KOPT-K1 (cell line): Measurements from ENCODE around the gene LUC7L.
"Not testable (repeated sequence)": the region's sequence is repeated elsewhere in the genome, so short reads cannot be mapped to it uniquely, and the experiment has no call there.

Experiments used
- H3K27ac ChIP-seq: fragments of 200-600 bp; sonication (generic); 2 replicates; pipeline ENCODE4 v1.5.1; 2016; ENCODE audit warnings: antibody characterized with exemption, mild to moderate bottlenecking, low read depth, low read length; ENCODE audit not compliant: poor library complexity, severe bottlenecking
- H3K36me3 ChIP-seq: fragments of 200-600 bp; sonication (generic); 2 replicates; pipeline ENCODE4 v1.5.1; 2017; ENCODE audit warnings: antibody characterized with exemption, mild to moderate bottlenecking, low read length, moderate library complexity; ENCODE audit not compliant: insufficient read depth
- H3K9me3 ChIP-seq: fragments of 200-600 bp; sonication (generic); 2 replicates; pipeline ENCODE4 v1.5.1; 2017; ENCODE audit warnings: antibody characterized with exemption, low read length, mild to moderate bottlenecking; ENCODE audit not compliant: insufficient read depth, poor library complexity, severe bottlenecking

The LUC7L gene

DNA sequence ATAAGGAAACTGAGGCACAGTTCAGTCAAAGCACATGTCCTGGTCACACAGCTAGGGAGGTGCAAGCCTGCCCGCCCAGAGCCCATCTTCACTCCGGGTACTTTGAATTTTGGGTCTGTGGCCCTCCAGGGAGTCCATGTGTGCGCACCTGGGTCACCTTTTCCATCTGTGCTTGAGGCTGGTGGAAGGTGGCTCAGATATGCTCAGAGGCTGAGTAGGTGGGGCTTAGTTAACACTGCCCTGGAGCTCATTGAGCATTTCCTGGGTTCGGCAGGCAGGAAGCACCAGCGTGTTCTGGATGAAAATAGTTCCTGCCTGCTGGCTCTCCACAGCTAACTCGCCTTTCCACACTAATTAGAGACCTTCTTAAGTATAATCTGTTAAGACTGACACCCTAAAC, 24.6 kb upstream of the LUC7L start:
- no peaks in the 10 kb centered on the region for H3K9me3 ChIP-seq
- no peak overlapping the region for H3K27ac ChIP-seq
- H3K36me3 ChIP-seq, result peaks cover 22% of the 10 kb centered on the region; the same call in 1 of the 2 replicates

DNA sequence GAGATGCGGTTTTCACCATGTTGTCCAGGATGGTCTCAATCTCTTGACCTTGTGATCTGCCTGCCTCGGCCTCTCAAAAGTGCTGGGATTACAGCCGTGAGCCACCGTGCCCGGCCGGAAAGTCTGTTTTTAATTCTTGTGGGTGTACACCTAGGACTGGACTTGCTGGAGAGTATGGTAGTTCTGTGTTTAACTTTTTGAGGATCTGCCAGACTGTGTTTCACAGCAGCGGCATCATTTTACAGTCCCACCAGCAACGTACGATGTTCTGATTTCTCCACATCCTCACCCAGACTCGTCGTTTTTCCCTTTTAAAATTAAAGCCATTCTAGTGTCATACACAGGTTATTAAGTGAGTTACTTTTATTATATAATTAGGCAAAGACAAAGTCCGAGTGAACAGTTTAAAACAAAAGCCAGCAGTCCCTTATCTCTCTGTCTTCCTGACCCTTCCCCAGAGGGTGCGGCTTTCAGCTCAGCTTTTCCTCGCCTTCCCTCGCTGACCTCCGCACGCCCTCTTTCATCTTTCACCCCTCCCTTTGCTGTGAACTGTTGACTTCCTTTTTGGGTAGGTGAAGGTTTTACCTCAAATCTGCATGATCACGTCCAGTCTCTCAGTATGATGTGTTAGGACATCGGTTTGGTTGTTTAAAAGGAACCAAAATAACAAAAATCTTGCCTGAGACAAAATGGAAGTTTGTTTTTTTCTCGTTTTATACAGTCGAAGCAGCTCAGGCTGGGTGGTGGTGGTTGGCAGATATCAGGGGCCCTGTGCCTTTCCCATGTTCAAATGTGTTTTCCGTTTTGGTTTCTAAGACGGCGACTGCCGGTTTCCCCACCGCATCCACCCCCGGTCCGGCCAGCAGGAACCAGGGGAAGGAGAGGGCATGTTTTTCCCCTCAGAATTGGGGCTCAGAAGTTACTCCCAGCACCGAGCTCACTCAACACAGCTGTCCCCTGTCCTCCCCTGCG, 23.4 kb upstream of the LUC7L start:
- H3K9me3 ChIP-seq, result no peaks in the 10 kb centered on the region
- peaks cover 22% of the 10 kb centered on the region; the same call in 1 of the 2 replicates for H3K36me3 ChIP-seq
- H3K27ac ChIP-seq, result no peak overlapping the region

DNA sequence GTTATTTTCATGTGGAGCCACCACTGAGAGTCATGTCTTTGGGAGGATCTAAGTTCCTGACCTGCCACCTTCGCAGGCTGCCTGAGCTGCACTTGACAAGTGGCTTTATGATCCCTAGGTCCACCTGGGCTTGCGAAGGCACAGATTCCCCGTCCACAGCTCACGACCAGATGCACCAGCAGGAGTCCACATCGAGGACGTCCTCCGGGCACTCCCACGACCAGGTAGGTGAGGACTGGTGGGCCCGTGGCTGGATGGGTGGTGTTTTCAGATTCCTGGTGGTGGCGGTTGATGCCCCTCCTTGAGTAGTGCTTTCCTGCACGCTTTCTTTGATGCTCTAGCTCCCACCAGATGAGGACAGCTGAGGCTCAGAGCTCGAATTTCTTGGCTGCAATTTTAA, 20.2 kb upstream of the LUC7L start:
- Histone ChIP-seq H3K9me3 (no peaks in the 10 kb centered on the region), H3K27ac (no peak overlapping the region), H3K36me3 (peaks cover 11% of the 10 kb centered on the region; the same call in 1 of the 2 replicates)

DNA sequence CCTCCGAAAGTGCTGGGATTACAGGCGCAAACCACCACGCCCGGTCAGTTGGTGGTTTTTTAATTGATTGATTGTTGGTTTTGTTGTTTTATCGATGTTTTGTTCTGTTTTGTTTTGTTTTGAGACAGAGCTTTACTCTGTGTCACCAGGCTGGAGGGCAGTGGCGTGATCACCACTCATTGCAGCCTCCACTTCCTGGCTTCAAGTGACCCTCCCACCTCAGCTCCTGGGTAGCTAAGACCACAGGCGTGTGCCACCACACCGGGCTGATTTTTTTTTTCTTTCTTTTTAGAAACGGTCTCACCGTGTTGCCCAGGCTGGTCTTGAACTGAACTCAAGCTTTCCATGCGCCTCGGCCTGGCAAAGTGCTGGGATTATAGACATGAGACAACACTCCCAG, 17.8 kb upstream of the LUC7L start:
- Histone ChIP-seq H3K36me3 (no peaks in the 10 kb centered on the region), H3K9me3 (no peaks in the 10 kb centered on the region), H3K27ac (no peak overlapping the region)

DNA sequence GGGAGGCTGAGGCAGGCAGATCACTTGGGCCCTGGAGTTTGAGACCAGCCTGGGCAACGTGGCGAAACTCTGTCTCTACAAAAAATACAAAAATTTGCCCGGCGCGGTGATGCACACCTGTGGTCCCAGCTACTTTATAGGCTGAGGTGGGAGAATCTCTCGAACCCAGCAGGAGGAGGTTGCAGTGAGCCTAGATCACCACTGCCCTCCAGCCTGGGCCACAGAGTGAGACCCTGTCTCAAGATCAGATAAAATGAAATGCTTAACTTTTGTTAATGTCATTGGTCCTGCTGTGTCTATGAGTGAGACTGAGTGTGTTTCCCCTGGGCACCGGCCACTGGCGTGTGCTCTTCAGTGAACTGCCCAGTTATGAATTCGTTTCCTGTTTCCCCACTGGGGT, 15.9 kb upstream of the LUC7L start:
- H3K27ac ChIP-seq, result no peak overlapping the region
- H3K36me3 ChIP-seq, result no peaks in the 10 kb centered on the region
- no peaks in the 10 kb centered on the region for H3K9me3 ChIP-seq

DNA sequence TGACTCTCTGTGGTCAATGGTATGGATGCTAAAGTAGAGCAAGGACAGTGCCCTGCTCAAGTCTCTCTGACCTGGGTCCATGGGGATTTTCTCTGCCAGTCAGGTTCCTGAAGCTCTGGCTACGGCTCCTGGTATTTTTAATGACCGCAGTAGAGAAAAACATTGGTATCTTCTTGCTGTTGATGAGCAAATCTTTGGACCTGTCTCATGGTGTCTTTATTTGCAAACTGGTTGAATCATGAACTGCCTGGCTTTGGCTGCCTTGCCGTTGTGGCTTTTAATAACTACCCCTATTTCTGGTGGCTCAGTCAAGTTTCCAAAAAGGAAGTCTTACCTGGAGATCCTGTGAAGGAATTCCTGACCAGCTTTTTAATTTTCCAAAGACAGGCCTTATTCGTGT, 14.1 kb upstream of the LUC7L start:
- no peaks in the 10 kb centered on the region for H3K9me3 ChIP-seq
- H3K36me3 ChIP-seq, result no peaks in the 10 kb centered on the region
- no peak overlapping the region for H3K27ac ChIP-seq

DNA sequence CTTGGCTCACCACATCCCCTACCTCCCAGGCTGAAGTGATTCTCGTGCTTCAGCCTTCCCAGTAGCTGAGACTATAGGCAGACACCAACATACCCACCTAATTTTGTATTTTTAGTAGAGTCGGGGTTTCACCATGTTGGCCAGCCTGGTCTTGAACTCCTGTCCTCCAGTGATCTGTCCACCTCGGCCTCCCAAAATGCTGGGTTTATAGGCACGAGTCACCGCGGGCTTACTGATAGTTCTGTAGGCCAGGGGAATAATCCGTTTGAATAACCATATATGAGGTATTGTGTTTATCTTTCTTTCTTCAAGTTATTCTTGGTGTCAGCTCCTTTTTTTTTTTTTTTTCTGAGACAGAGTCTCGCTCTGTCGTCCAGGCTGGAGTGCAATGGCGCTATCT, 13.0 kb upstream of the LUC7L start:
- Histone ChIP-seq H3K36me3 (no peaks in the 10 kb centered on the region), H3K9me3 (no peaks in the 10 kb centered on the region), H3K27ac (no peak overlapping the region)

DNA sequence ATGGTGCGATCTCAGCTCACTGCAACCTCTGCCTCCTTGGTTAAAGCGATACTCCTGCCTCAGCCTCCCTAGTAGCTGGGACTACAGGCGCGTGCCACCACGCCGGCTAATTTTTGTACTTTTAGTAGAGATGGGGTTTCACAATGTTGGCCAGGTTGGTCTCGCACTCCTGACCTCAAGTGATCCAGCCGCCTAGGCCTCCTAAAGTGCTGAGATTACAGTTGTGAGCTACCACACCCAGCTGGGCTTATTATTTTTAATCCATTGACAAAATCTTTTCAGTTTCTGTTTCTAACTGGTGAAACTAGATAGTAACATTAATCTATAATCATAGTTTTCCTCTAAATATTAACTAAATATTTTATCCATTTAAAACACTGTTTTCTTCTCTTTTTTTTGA, 11.3 kb upstream of the LUC7L start:
- H3K36me3 ChIP-seq, result no peaks in the 10 kb centered on the region
- no peak overlapping the region for H3K27ac ChIP-seq
- H3K9me3 ChIP-seq, result no peaks in the 10 kb centered on the region

DNA sequence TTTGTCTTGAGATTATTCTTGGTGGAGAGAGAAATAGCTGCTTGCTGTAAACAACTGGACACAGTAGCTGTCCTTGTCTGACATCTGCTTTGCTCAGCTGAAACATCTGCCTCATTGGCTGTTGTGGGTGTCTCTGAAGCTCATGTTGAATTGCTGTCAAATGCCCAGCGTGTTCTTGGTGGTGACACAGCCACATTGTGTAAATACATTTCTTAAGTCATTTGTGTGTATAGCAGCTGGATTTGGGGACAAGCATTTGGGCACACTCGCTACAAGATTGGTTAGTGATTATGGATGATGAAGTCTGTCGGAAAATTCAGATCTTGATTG, 10.7 kb upstream of the LUC7L start:
- Histone ChIP-seq H3K27ac (no peak overlapping the region), H3K36me3 (no peaks in the 10 kb centered on the region), H3K9me3 (no peaks in the 10 kb centered on the region)

DNA sequence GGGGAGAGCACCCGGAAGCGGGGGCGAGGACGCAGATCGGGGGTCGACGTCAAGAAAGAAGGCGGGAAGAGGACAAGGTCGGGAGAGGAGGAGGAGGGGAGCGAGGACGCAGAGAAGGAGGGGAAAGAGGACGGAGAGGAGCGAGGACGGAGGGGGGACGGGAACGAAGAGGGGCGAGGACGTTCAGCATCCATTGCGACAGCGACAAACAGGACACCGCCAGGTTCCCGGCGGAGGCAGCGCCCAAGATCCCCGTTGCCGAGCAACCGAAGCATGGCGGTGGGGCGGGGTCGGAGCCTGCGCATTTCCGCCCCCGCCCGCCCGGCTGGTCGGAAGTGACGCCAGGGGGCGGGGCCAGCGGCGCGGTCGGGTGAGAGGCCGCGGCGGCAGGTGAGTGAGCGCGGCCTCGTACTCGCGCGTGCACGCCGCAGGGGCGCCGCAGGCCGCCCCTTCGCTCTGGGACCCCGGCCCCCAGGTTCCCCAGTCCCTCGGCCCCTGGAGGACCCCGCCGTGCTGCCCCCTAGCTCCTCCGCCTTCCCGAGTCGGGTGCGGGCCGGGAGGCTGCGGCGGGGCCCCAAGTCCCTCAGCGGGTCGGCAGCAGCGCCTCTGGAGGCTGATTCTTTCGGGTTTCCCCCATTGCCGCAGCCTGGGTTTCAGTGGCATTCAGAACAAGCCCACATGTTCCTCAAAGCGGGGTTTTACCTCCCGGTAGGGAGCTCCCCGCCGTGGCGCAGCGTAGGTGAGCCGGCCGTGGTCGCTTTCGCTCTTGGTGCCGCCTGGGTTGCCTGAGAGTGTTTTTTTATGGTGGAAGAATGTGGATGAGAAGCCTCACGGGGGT, 5.4 kb upstream of the LUC7L start, which contains the start of gene FAM234A:
TSS of gene FAM234A (plus strand) at position 354 of the 838 bp plus-strand sequence. CDS start 19,593 bp downstream, outside the sequence.
- Histone ChIP-seq H3K27ac (peak within 1 kb of the TSS; percentile 73), H3K36me3 (no peaks in the 10 kb centered on the region), H3K9me3 (no peaks in the 10 kb centered on the region)

DNA sequence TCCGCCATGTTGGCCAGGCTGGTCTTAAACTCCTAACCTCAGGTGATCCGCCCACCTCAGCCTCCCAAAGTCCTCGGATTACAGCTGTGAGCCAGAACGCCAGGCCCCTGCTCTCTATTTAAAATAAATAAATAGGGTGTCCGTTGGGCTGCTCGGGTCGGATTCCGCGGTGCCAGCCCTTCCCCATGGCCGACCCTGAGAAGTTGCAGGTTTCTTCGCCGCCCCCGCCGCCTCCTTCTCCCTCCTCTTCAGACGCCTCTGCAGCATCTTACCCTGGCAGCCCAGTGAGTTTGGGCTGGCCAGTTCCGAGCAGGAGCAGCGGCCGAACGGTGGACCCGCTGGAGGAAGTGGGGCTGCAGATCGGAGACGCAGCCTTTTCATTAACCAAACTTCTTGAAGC, 1.7 kb upstream of the LUC7L start:
- no peak overlapping the region for H3K27ac ChIP-seq
- H3K36me3 ChIP-seq, result peaks cover 22% of the 10 kb centered on the region
- H3K9me3 ChIP-seq, result no peaks in the 10 kb centered on the region

DNA sequence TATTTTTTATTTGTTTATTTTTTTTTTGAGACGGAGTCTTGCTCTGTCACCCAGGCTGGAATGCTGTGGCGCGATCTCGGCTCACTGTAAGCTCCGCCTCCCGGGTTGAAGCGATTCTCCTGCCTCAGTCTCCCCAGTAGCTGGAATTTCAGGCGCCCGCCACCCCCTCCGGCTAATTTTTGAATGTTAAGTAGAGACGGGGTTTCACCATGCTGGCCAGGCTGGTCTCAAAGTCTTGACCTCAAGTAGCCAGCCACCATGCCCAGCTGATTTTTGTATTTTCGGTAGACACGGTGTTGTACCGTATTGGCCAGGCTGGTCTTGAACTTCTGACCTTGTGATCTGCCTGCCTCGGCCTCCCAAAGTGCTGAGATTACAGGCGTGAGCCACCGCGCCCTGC, 1.1 kb upstream of the LUC7L start:
- peaks cover 28% of the 10 kb centered on the region for H3K36me3 ChIP-seq
- H3K9me3 ChIP-seq, H3K27ac ChIP-seq: not testable (repeated sequence)

DNA sequence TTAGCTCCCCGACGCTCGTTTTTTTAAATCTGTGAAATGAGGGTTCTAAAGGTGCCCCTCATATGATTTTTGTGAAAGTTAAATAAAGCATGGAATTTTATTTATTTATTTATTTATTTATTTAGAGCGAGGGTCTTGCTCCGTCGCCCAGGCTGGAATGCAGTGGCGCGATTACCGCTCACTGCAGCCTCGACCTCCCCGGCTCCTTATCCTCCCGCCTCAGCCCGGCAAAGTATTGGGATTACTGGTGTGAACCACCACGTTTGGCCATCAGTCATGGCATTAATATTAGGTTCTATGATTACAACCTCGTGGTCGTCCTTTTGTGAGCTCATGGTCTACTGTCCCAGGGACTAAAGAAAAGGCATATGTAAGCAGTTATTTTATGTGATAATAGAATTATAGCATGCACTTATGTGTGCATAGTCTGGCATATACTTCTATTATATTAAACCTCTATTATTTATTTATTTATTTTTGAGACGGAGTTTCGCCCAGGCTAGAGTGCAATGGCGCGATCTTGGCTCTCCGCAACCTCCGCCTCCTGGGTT, 557 bp upstream of the LUC7L start:
- Histone ChIP-seq H3K27ac (peak overlapping the region; percentile 89), H3K36me3 (peaks cover 34% of the 10 kb centered on the region)

DNA sequence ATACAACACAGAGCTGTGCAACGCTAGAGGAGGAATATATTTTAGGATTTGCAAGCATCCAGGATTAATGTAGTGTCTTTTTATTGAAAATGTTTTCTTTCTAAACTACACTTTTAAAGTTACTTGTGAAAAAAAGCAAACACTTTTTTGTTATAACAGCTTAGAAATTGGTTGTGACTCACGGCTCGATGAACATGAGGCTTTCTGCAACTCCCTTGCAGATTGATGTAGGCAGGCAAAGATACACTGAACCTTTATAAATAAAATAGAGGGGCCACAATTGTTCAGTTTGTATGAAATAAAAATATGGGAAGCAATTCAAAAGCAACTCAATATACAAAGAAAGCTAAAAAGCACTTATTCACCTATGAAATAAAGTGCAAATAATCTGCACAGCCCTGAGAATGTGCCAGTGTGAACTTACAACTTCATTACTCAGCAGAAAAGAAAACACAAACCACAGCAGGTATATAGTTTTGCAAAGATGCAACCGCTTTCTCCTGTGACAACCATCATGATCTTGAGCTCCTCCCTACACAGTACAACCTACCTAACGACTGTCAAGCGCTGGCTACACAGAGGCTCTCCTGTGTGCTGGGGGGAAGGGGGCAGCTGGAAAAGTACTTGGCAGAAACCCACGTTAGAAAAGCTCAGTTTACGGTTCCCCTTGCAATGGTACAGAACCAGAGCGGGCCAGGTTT, 948 bp downstream of the LUC7L start:
- Histone ChIP-seq H3K36me3 (peaks cover 49% of the 10 kb centered on the region), H3K27ac (peak overlapping the region; percentile 89), H3K9me3 (no peaks in the 10 kb centered on the region)

More for the DNA sequence above, 557 bp upstream of the LUC7L start:
- H3K9me3 ChIP-seq, result no peaks in the 10 kb centered on the region

DNA sequence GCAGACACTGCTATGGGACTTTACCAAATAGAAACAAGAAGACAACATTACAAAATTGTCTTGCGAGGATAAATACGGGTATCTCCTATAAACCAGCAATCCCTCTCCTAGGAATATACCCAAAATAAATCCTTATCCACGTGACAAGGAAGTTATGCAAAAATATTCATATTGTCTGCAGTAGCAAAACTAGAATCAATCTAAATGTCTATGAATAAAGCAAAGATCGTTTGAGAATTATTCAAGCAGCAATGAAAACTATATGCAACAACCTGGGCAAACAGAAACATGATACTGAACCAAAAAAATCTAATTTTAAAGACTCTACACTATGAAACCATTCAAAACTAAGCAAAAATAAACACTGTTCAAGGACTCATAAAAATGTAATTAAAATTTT, 9.2 kb downstream of the LUC7L start:
- H3K36me3 ChIP-seq, result peaks cover 97% of the 10 kb centered on the region
- no peaks in the 10 kb centered on the region for H3K9me3 ChIP-seq
- H3K27ac ChIP-seq, result no peak overlapping the region
